HCT116 (cell line): ENCODE data around the gene TMEM266. TPM values are rescaled to one million over a fixed set of nuclear protein-coding genes. Genes with fewer than 3 reads are reported as not detected.
A peak's percentile ranks its signal among the peaks of the same experiment; 100 is the strongest.

Experiments used
- ATAC-seq: fragments of 200-7000 bp; cut with Tn5 transposase; 2 replicates; pipeline ENCODE4 v1.9.1; 2020; ENCODE audit warnings: mild to moderate bottlenecking, moderate library complexity
- BruUV-seq: library from RNA; stranded (reverse); fragments of 400-500 nt; replicated peaks from 2 replicates; lab custom pipeline; 2021; lab: Mats Ljungman, UMichigan
- CTCF ChIA-PET: fragments of 300-600 bp; sonication (Branson Sonifier 250); formaldehyde crosslinking; loops from one replicate; lab custom pipeline; 2021; ENCODE audit warnings: antibody characterized with exemption; lab: Charles Lee
- POLR2A ChIA-PET: fragments of 300-600, 350-600 bp; sonication (Branson Sonifier 250); formaldehyde crosslinking; loops from one replicate; lab custom pipeline; 2021; ENCODE audit warnings: antibody characterized with exemption; lab: Charles Lee
- RAD21 ChIA-PET, 2 experiments: fragments of 300-600 bp; sonication (Branson Sonifier 250); formaldehyde crosslinking; loops; one replicate each; lab custom pipeline; 2023; ENCODE audit warnings: low total read pairs in 2 of 2; ENCODE audit not compliant: uncharacterized antibody in 2 of 2, unreplicated experiment in 2 of 2, low non-redundant PET in 1 of 2; lab: Charles Lee
- DNase-seq: peaks from one replicate; pipeline ENCODE4 v3.0.0-alpha.2; 2010; ENCODE audit warnings: low read depth, low spot score
- H2AFZ ChIP-seq: fragments of 200-600 bp; shearing (Covaris generic), sonication (generic); 2 replicates; pipeline ENCODE4 v1.6.1; 2017; ENCODE audit warnings: low read depth, mixed run types, mixed read lengths, antibody characterized with exemption, low read length; ENCODE audit not compliant: poor library complexity, severe bottlenecking
- H3K27ac ChIP-seq: 2 replicates; pipeline ENCODE4 v1.5.1; 2012; ENCODE audit warnings: low read depth, low read length
- H3K27me3 ChIP-seq: fragments of 200-600 bp; sonication (generic); 2 replicates; pipeline ENCODE4 v1.6.1; 2016; ENCODE audit warnings: mixed run types, low read length, mixed read lengths; ENCODE audit not compliant: insufficient read depth
- H3K36me3 ChIP-seq, 2 experiments: fragments of 200-500 bp in 1 of 2; fragments of 200-600 bp in 1 of 2; sonication (Bioruptor generic) in 1 of 2; sonication (generic) in 1 of 2; 2 replicates each; pipeline versions ENCODE4 v1.5.1 to v1.6.1; 2014 to 2016; ENCODE audit warnings: low read length in 2 of 2, inconsistent platforms in 1 of 2, mixed read lengths in 1 of 2, mixed run types in 1 of 2; ENCODE audit not compliant: insufficient read depth in 2 of 2, control insufficient read depth in 1 of 2
- H3K4me1 ChIP-seq, 2 experiments: fragments of 200-600 bp in 1 of 2; sonication (generic) in 1 of 2; 2 replicates each; pipeline versions ENCODE4 v1.5.1 to v1.6.1; 2012 to 2017; ENCODE audit warnings: low read length in 2 of 2, inconsistent platforms in 1 of 2, mild to moderate bottlenecking in 1 of 2, mixed read lengths in 1 of 2, mixed run types in 1 of 2, moderate library complexity in 1 of 2; ENCODE audit not compliant: insufficient read depth in 2 of 2, control insufficient read depth in 1 of 2
- H3K4me2 ChIP-seq: fragments of 200-600 bp; sonication (generic); 2 replicates; pipeline ENCODE4 v1.6.1; 2017; ENCODE audit warnings: mixed run types, low read length, mixed read lengths
- H3K4me3 ChIP-seq, 2 experiments: fragments of 200-600 bp in 1 of 2; sonication (generic) in 1 of 2; replicated peaks in 1 of 2; 2 replicates each; pipeline ENCODE4 v1.5.1; 2011 to 2016; ENCODE audit warnings: low read length in 2 of 2, control low read depth in 1 of 2, low read depth in 1 of 2, mild to moderate bottlenecking in 1 of 2, mixed read lengths in 1 of 2, mixed run types in 1 of 2
- H3K79me2 ChIP-seq: fragments of 200-600 bp; sonication (generic); 2 replicates; pipeline ENCODE4 v1.6.1; 2017; ENCODE audit warnings: mild to moderate bottlenecking, mixed run types, low read length, moderate library complexity, mixed read lengths; ENCODE audit not compliant: insufficient read depth
- H3K9ac ChIP-seq: fragments of 200-600 bp; sonication (generic); 2 replicates; pipeline ENCODE4 v1.6.1; 2016; ENCODE audit warnings: low read length, mixed read lengths
- H3K9me2 ChIP-seq: fragments of 200-600 bp; sonication (generic), shearing (Covaris generic); 2 replicates; pipeline ENCODE4 v1.6.1; 2017; ENCODE audit warnings: mixed run types, mild to moderate bottlenecking, moderate library complexity; ENCODE audit not compliant: insufficient read depth
- H3K9me3 ChIP-seq, 2 experiments: fragments of 200-500 bp in 1 of 2; fragments of 200-600 bp in 1 of 2; sonication (Bioruptor generic) in 1 of 2; sonication (generic) in 1 of 2; 2 replicates each; pipeline ENCODE4 v1.6.1; 2014 to 2017; ENCODE audit warnings: low read length in 2 of 2, mixed read lengths in 2 of 2, inconsistent platforms in 1 of 2, low read depth in 1 of 2, mild to moderate bottlenecking in 1 of 2, mixed run types in 1 of 2, moderate library complexity in 1 of 2; ENCODE audit not compliant: control insufficient read depth in 1 of 2, insufficient read depth in 1 of 2
- H4K20me1 ChIP-seq: fragments of 200-600 bp; sonication (generic), shearing (Covaris generic); 2 replicates; pipeline ENCODE4 v1.6.1; 2017; ENCODE audit warnings: mixed run types, mild to moderate bottlenecking, moderate library complexity; ENCODE audit not compliant: insufficient read depth
- CBX3 ChIP-seq: IDR thresholded peaks from 2 replicates; pipeline ENCODE4 v1.6.1; 2012; ENCODE audit warnings: low read depth
- CTCF ChIP-seq, 3 experiments: fragments of 200-600 bp in 1 of 3; sonication (generic) in 1 of 3; IDR thresholded peaks in 2 of 3; conservative IDR thresholded peaks in 1 of 3; 2 replicates each; pipeline ENCODE4 v1.5.1; 2012 to 2017; ENCODE audit warnings: low read depth in 2 of 3, low read length in 2 of 3, antibody characterized with exemption in 1 of 3, borderline replicate concordance in 1 of 3, control low read depth in 1 of 3, mild to moderate bottlenecking in 1 of 3, mixed read lengths in 1 of 3, mixed run types in 1 of 3, moderate library complexity in 1 of 3; ENCODE audit not compliant: insufficient read depth in 1 of 3
- EGR1 ChIP-seq: IDR thresholded peaks from 2 replicates; pipeline ENCODE4 v1.6.1; 2012; ENCODE audit warnings: low read depth
- ELF1 ChIP-seq: IDR thresholded peaks from 2 replicates; pipeline ENCODE4 v1.6.1; 2012; ENCODE audit warnings: low read depth, borderline replicate concordance
- EZH2 ChIP-seq: fragments of 200-600 bp; sonication (generic); IDR thresholded peaks from 2 replicates; pipeline ENCODE4 v1.6.1; 2017; ENCODE audit warnings: antibody characterized with exemption, mixed run types
- JUND ChIP-seq: IDR thresholded peaks from 2 replicates; pipeline ENCODE4 v1.6.1; 2012
- POLR2AphosphoS5 ChIP-seq: IDR thresholded peaks from 2 replicates; pipeline ENCODE4 v1.6.1; 2011; ENCODE audit warnings: mild to moderate bottlenecking, low read depth, low read length, moderate library complexity
- RAD21 ChIP-seq: IDR thresholded peaks from 2 replicates; pipeline ENCODE4 v1.6.1; 2012; ENCODE audit warnings: low read depth, mild to moderate bottlenecking
- SIN3A ChIP-seq: IDR thresholded peaks from 2 replicates; pipeline ENCODE4 v1.6.1; 2012; ENCODE audit warnings: low read depth
- intact Hi-C: fragments of 100-400 bp; cut with micrococcal nuclease; formaldehyde crosslinking; loops from 2 replicates; pipeline ENCODE4 v1.10.0; 2022
- total RNA-seq: library from RNA; stranded (reverse); gene quantifications from one replicate; pipeline ENCODE4 v1.2.1, GENCODE V29; 2021; ENCODE audit not compliant: unreplicated experiment

TMEM266 gene
- total RNA-seq, 1 experiment from 2014 or later: 0.91 TPM

- ChIA-PET RAD21 (interaction anchor here (0.8 to 1.2 kb wide), 2 partner anchors 50 to 95 kb away, joined by 3 read pairs; no protein-coding TSS in a partner anchor), POLR2A (no interaction called here), CTCF (interaction anchor here (0.7 to 1.3 kb wide), 4 partner anchors 9 to 101 kb away, joined by 3 to 7 read pairs (median 4); partner anchors contain the start of gene ISL2)
- H3K4me3 ChIP-seq: no peak overlapping the region
- H3K27me3 ChIP-seq: no peaks in the 10 kb centered on the region
- H3K79me2 ChIP-seq: no peaks in the 10 kb centered on the region
- no peaks in the 10 kb centered on the region; the same call in 1 of the 2 replicates for H4K20me1 ChIP-seq
- no peak overlapping the region for H2AFZ ChIP-seq
- DNase-seq (peak; percentile 19), ATAC-seq (peak; percentile 96)
- TF ChIP-seq EZH2 (no peak), RAD21 (peak; percentile 65), CTCF (IDR thresholded peaks at IDR 0.05 in 2 of 3, conservative IDR thresholded peaks at IDR 0.05 in 1 of 3; ENCODE audit: borderline replicate concordance in 1 of 3, insufficient read depth in 1 of 3, low read depth in 2 of 3, low read length in 2 of 3) (peak; percentile 40 to 60 (median 57); a peak in 4 of 6 replicates)
- BruUV-seq: no TSS peak
- no peaks in the 10 kb centered on the region for H3K9me3 ChIP-seq
- H3K4me1 ChIP-seq: no peaks in the 10 kb centered on the region
- no peak overlapping the region for H3K27ac ChIP-seq
- no peak overlapping the region for H3K4me2 ChIP-seq
- no peak overlapping the region for H3K9ac ChIP-seq
- no peaks in the 10 kb centered on the region for H3K9me2 ChIP-seq
- intact Hi-C loops: loop anchor here (1.0 to 5.0 kb wide), 2 partner anchors 607 to 631 kb away; no protein-coding TSS in a partner anchor
- H3K36me3 ChIP-seq: peaks cover 0 to 6% of the 10 kb centered on the region in 2 experiments; a peak in 1 of 4 replicates
Observed at GRCh38 chr15:76235186-76235826, 175.5 kb downstream of the TMEM266 start.

- POLR2A ChIA-PET: interaction anchor here (1.2 kb wide), 1 partner anchor 94 kb away, joined by 3 read pairs; no protein-coding TSS in a partner anchor
Observed at GRCh38 chr15:76236350-76236749, 176.6 kb downstream of the TMEM266 start.

More at GRCh38 chr15:76236350-76236749, 176.6 kb downstream of the TMEM266 start:
- Histone ChIP-seq H3K27me3 (no peaks in the 10 kb centered on the region), H3K4me1 (no peaks in the 10 kb centered on the region), H2AFZ (no peak overlapping the region), H3K9ac (no peak overlapping the region), H3K36me3 (no peaks in the 10 kb centered on the region), H3K4me2 (no peak overlapping the region), H3K9me3 (no peaks in the 10 kb centered on the region), H3K79me2 (no peaks in the 10 kb centered on the region), H3K4me3 (no peak overlapping the region), H3K9me2 (no peaks in the 10 kb centered on the region), H4K20me1 (no peaks in the 10 kb centered on the region; the same call in 1 of the 2 replicates), H3K27ac (no peak overlapping the region)
- no TSS peak for BruUV-seq
- TF ChIP-seq SIN3A (no peak), ELF1 (no peak), RAD21 (no peak), POLR2AphosphoS5 (no peak), JUND (no peak), CBX3 (no peak), EGR1 (no peak)
- no peak for ATAC-seq
- intact Hi-C loops: loop anchor here (5.0 kb wide), 1 partner anchor 606 kb away; no protein-coding TSS in a partner anchor
- RAD21 ChIA-PET: no interaction called here
- DNase-seq: no peak
- CTCF ChIA-PET: interaction anchor here (0.9 kb wide), 1 partner anchor 38 kb away, joined by 3 read pairs; no protein-coding TSS in a partner anchor
